HEK293 (cell line): Measurements from ENCODE around the gene KLK6.

Source experiments
- ATF2 ChIP-seq: fragments of 450-650 bp; formaldehyde crosslinking; IDR thresholded peaks from 2 replicates; pipeline ENCODE4 v1.5.1; 2016; ENCODE audit warnings: missing biosample characterization, missing genetic modification characterization, low read depth
- GLIS2 ChIP-seq: fragments of 450-650 bp; formaldehyde crosslinking; IDR thresholded peaks from 2 replicates; pipeline ENCODE4 v1.5.1; 2016; ENCODE audit warnings: missing biosample characterization, missing genetic modification characterization
- HOXC10 ChIP-seq: sonication (generic); formaldehyde crosslinking; IDR thresholded peaks from 2 replicates; pipeline ENCODE4 v1.8.1; 2023; ENCODE audit warnings: mild to moderate bottlenecking, missing genetic modification reagents
- HOXD13 ChIP-seq: sonication (generic); formaldehyde crosslinking; IDR thresholded peaks from 2 replicates; pipeline ENCODE4 v1.8.0; 2022; ENCODE audit warnings: missing genetic modification reagents, borderline replicate concordance
- KLF16 ChIP-seq: fragments of 450-650 bp; formaldehyde crosslinking; IDR thresholded peaks from 2 replicates; pipeline ENCODE4 v1.5.1; 2017; ENCODE audit warnings: missing biosample characterization, missing genetic modification characterization
- KLF7 ChIP-seq: fragments of 450-650 bp; formaldehyde crosslinking; IDR thresholded peaks from 2 replicates; pipeline ENCODE4 v1.5.1; 2016; ENCODE audit warnings: missing biosample characterization, missing genetic modification characterization, borderline replicate concordance
- MYNN ChIP-seq: fragments of 450-650 bp; formaldehyde crosslinking; IDR thresholded peaks from 2 replicates; pipeline ENCODE4 v1.5.1; 2016; ENCODE audit warnings: missing biosample characterization, missing genetic modification characterization, borderline replicate concordance
- OSR2 ChIP-seq: fragments of 450-650 bp; formaldehyde crosslinking; IDR thresholded peaks from 2 replicates; pipeline ENCODE4 v1.5.1; 2016; ENCODE audit warnings: missing biosample characterization, missing genetic modification characterization
- PRDM6 ChIP-seq: fragments of 450-650 bp; formaldehyde crosslinking; IDR thresholded peaks from 2 replicates; pipeline ENCODE4 v1.5.1; 2017; ENCODE audit warnings: missing biosample characterization, missing genetic modification characterization
- SCRT2 ChIP-seq: fragments of 450-650 bp; formaldehyde crosslinking; IDR thresholded peaks from 2 replicates; pipeline ENCODE4 v1.5.1; 2016; ENCODE audit warnings: missing biosample characterization, missing genetic modification characterization
- SP3 ChIP-seq: fragments of 450-650 bp; formaldehyde crosslinking; IDR thresholded peaks from 2 replicates; pipeline ENCODE4 v1.5.1; 2016; ENCODE audit warnings: missing biosample characterization, missing genetic modification characterization
- ZBTB21 ChIP-seq: fragments of 450-650 bp; formaldehyde crosslinking; IDR thresholded peaks from 2 replicates; pipeline ENCODE4 v1.5.1; 2017; ENCODE audit warnings: missing biosample characterization, missing genetic modification characterization
- ZBTB44 ChIP-seq: fragments of 450-650 bp; IDR thresholded peaks from 2 replicates; pipeline ENCODE4 v1.5.1; 2018; ENCODE audit warnings: missing biosample characterization, mild to moderate bottlenecking, missing genetic modification characterization
- ZBTB7A ChIP-seq: fragments of 450-650 bp; formaldehyde crosslinking; IDR thresholded peaks from 2 replicates; pipeline ENCODE4 v1.5.1; 2016; ENCODE audit warnings: low read depth, missing biosample characterization, missing genetic modification characterization
- ZFP41 ChIP-seq: fragments of 450-650 bp; formaldehyde crosslinking; IDR thresholded peaks from 2 replicates; pipeline ENCODE4 v1.5.1; 2016; ENCODE audit warnings: missing biosample characterization, missing genetic modification characterization, borderline replicate concordance
- ZNF146 ChIP-seq: fragments of 450-650 bp; formaldehyde crosslinking; IDR thresholded peaks from 2 replicates; pipeline ENCODE4 v1.5.1; 2016; ENCODE audit warnings: missing biosample characterization, missing genetic modification characterization
- ZNF169 ChIP-seq: fragments of 450-650 bp; formaldehyde crosslinking; IDR thresholded peaks from 2 replicates; pipeline ENCODE4 v1.5.1; 2016; ENCODE audit warnings: missing biosample characterization, missing genetic modification characterization
- ZNF174 ChIP-seq: fragments of 450-650 bp; formaldehyde crosslinking; IDR thresholded peaks from 2 replicates; pipeline ENCODE4 v1.5.0; 2017; ENCODE audit warnings: missing biosample characterization, mild to moderate bottlenecking, missing genetic modification characterization
- ZNF223 ChIP-seq: fragments of 450-650 bp; formaldehyde crosslinking; IDR thresholded peaks from 2 replicates; pipeline ENCODE4 v1.5.1; 2016; ENCODE audit warnings: missing biosample characterization, missing genetic modification characterization
- ZNF23 ChIP-seq: fragments of 450-650 bp; formaldehyde crosslinking; IDR thresholded peaks from 2 replicates; pipeline ENCODE4 v1.5.1; 2016; ENCODE audit warnings: missing biosample characterization, missing genetic modification characterization, borderline replicate concordance
- ZNF248 ChIP-seq: fragments of 450-650 bp; formaldehyde crosslinking; IDR thresholded peaks from 2 replicates; pipeline ENCODE4 v1.5.1; 2017; ENCODE audit warnings: missing biosample characterization, missing genetic modification characterization
- ZNF26 ChIP-seq: fragments of 450-650 bp; formaldehyde crosslinking; IDR thresholded peaks from 2 replicates; pipeline ENCODE4 v1.5.1; 2016; ENCODE audit warnings: missing biosample characterization, missing genetic modification characterization
- ZNF292 ChIP-seq: fragments of 450-650 bp; formaldehyde crosslinking; IDR thresholded peaks from 2 replicates; pipeline ENCODE4 v1.5.1; 2016; ENCODE audit warnings: low read depth, missing biosample characterization, missing genetic modification characterization, borderline replicate concordance
- ZNF302 ChIP-seq: fragments of 450-650 bp; formaldehyde crosslinking; IDR thresholded peaks from 2 replicates; pipeline ENCODE4 v1.5.1; 2016; ENCODE audit warnings: missing biosample characterization, missing genetic modification characterization, low read depth
- ZNF549 ChIP-seq: fragments of 450-650 bp; IDR thresholded peaks from 2 replicates; pipeline ENCODE4 v1.5.1; 2018; ENCODE audit warnings: missing biosample characterization, missing genetic modification characterization, mild to moderate bottlenecking, inconsistent platforms, moderate library complexity
- ZNF580 ChIP-seq: fragments of 450-650 bp; formaldehyde crosslinking; IDR thresholded peaks from 2 replicates; pipeline ENCODE4 v1.5.1; 2016; ENCODE audit warnings: missing biosample characterization, missing genetic modification characterization
- ZNF596 ChIP-seq: fragments of 450-650 bp; IDR thresholded peaks from 2 replicates; pipeline ENCODE4 v1.5.0; 2018; ENCODE audit warnings: missing biosample characterization, mild to moderate bottlenecking, missing genetic modification characterization, moderate library complexity
- ZNF629 ChIP-seq: fragments of 450-650 bp; formaldehyde crosslinking; IDR thresholded peaks from 2 replicates; pipeline ENCODE4 v1.5.1; 2017; ENCODE audit warnings: missing biosample characterization, missing genetic modification characterization
- ZNF639 ChIP-seq: fragments of 450-650 bp; formaldehyde crosslinking; IDR thresholded peaks from 2 replicates; pipeline ENCODE4 v1.5.1; 2016; ENCODE audit warnings: missing biosample characterization, missing genetic modification characterization
- ZNF670 ChIP-seq: fragments of 450-650 bp; formaldehyde crosslinking; IDR thresholded peaks from 2 replicates; pipeline ENCODE4 v1.5.1; 2016; ENCODE audit warnings: missing biosample characterization, missing genetic modification characterization, low read depth
- ZNF747 ChIP-seq: fragments of 450-650 bp; formaldehyde crosslinking; IDR thresholded peaks from 2 replicates; pipeline ENCODE4 v1.5.1; 2016; ENCODE audit warnings: missing biosample characterization, missing genetic modification characterization
- ZNF76 ChIP-seq: fragments of 450-650 bp; formaldehyde crosslinking; IDR thresholded peaks from 2 replicates; pipeline ENCODE4; 2016; ENCODE audit warnings: low read depth, missing biosample characterization, missing genetic modification characterization, borderline replicate concordance
- ZNF785 ChIP-seq: fragments of 450-650 bp; formaldehyde crosslinking; IDR thresholded peaks from 2 replicates; pipeline ENCODE4 v1.5.1; 2016; ENCODE audit warnings: missing biosample characterization, missing genetic modification characterization

Gene KLK6

GRCh38 chr19:51016798-51017683 lies 47.6 kb upstream of the KLK6 start (continued):
- no peak for TF ChIP-seq PRDM6 (tag by site-specific recombination)
- no peak for TF ChIP-seq ZNF248 (tag by site-specific recombination)
- TF ChIP-seq ZBTB21 (tag by site-specific recombination): no peak; the same call in 1 of the 2 replicates
- TF ChIP-seq ZBTB44 (tag by site-specific recombination): no peak
- no peak for TF ChIP-seq ZNF639 (tag by site-specific recombination)
- TF ChIP-seq ZBTB7A (tag by site-specific recombination): no peak
- 0 out of 2 replicates have a peak, but pooled peaks have one; percentile 29 for TF ChIP-seq KLF16
- no peak for TF ChIP-seq ZNF174 (tag by site-specific recombination)
- no peak for TF ChIP-seq OSR2
- no peak for TF ChIP-seq ZNF302 (tag by site-specific recombination)
- peak; percentile 85; the same call in 1 of the 2 replicates for TF ChIP-seq ZNF785 (tag by site-specific recombination)
- no peak; the same call in 1 of the 2 replicates for TF ChIP-seq SCRT2 (tag by site-specific recombination)
- TF ChIP-seq ZNF549: no peak
- peak; percentile 94 for TF ChIP-seq ZNF76 (tag by site-specific recombination)
- TF ChIP-seq ZNF23 (tag by site-specific recombination): no peak
- TF ChIP-seq KLF7: peak; percentile 45; the same call in 1 of the 2 replicates
- TF ChIP-seq ZNF292 (tag by site-specific recombination): no peak
- no peak for TF ChIP-seq ATF2 (tag by site-specific recombination)
- no peak for TF ChIP-seq MYNN (tag by site-specific recombination)
- TF ChIP-seq ZNF223 (tag by site-specific recombination): no peak
- TF ChIP-seq ZNF146 (tag by site-specific recombination): no peak
- 0 out of 2 replicates have a peak, but pooled peaks have one; percentile 14 for TF ChIP-seq ZNF596 (tag by site-specific recombination)
- no peak for TF ChIP-seq HOXC10 (CRISPR knock-in tag)
- no peak for TF ChIP-seq ZFP41 (tag by site-specific recombination)
- TF ChIP-seq ZNF629 (tag by site-specific recombination): no peak
- no peak for TF ChIP-seq ZNF670 (tag by site-specific recombination)
- peak; percentile 92 for TF ChIP-seq SP3 (tag by site-specific recombination)
- TF ChIP-seq GLIS2 (tag by site-specific recombination): peak; percentile 96
- TF ChIP-seq ZNF26 (tag by site-specific recombination): no peak
- no peak for TF ChIP-seq HOXD13 (CRISPR knock-in tag)
- TF ChIP-seq ZNF580 (tag by site-specific recombination): peak; percentile 30; the same call in 1 of the 2 replicates
- no peak for TF ChIP-seq ZNF169 (tag by site-specific recombination)
- TF ChIP-seq ZNF747 (tag by site-specific recombination): no peak
